Muscle of back (tissue), 11 donors: Measurements from ENCODE around the gene PTPRD. TPM values are rescaled to one million over a fixed set of nuclear protein-coding genes. Genes with fewer than 3 reads are reported as not detected.

Experiments used
- DNase-seq, 3 donors: peaks; one replicate each; pipeline versions ENCODE4 v3.0.0 to v3.0.0-alpha.2; 2013
- polyA plus RNA-seq, 10 donors: library from polyadenylated mRNA; unstranded; fragments of 120-200 nt; gene quantifications; one replicate each; pipeline ENCODE4 v1.2.1, GENCODE V29; 2013; ENCODE audit not compliant: insufficient read length in 10 of 10

The PTPRD gene
- polyA plus RNA-seq, 10 donors: 51.8 to 95.1 (median 75.6) TPM

- no peak for DNase-seq
Observed at GRCh38 chr9:8780386-8780785, 1832.4 kb downstream of the PTPRD start.

GRCh38 chr9:8779478-8779877, 1833.3 kb downstream of the PTPRD start:
- DNase-seq: no peak

GRCh38 chr9:8778356-8778755, 1834.4 kb downstream of the PTPRD start:
- no peak for DNase-seq

GRCh38 chr9:8772302-8772701, 1840.5 kb downstream of the PTPRD start:
- DNase-seq: no peak

GRCh38 chr9:8769153-8769552, 1843.6 kb downstream of the PTPRD start:
- DNase-seq: no peak

- DNase-seq: no peak
Observed at GRCh38 chr9:8766096-8766495, 1846.7 kb downstream of the PTPRD start.

- peak in 2 of 3 donors; percentile 32 to 53 for DNase-seq
Observed at GRCh38 chr9:8764051-8764450, 1848.8 kb downstream of the PTPRD start.

GRCh38 chr9:8762479-8763085, 1850.2 kb downstream of the PTPRD start:
- no peak for DNase-seq

- DNase-seq: no peak
Observed at GRCh38 chr9:8760000-8760767, 1852.6 kb downstream of the PTPRD start.

GRCh38 chr9:8757881-8758280, 1854.9 kb downstream of the PTPRD start:
- DNase-seq: no peak

GRCh38 chr9:8754751-8755150, 1858.1 kb downstream of the PTPRD start:
- no peak for DNase-seq

GRCh38 chr9:8751406-8751930, 1861.3 kb downstream of the PTPRD start:
- peak in 1 of 3 donors; percentile 63 for DNase-seq

- peak; percentile 68 to 80 (median 70) for DNase-seq
Observed at GRCh38 chr9:8750639-8751051, 1862.2 kb downstream of the PTPRD start.

- DNase-seq: no peak
Observed at GRCh38 chr9:8745347-8745746, 1867.5 kb downstream of the PTPRD start.

GRCh38 chr9:8738945-8739344, 1873.9 kb downstream of the PTPRD start:
- no peak for DNase-seq

- DNase-seq: no peak
Observed at GRCh38 chr9:8736805-8737204, 1876.0 kb downstream of the PTPRD start.

GRCh38 chr9:8734760-8735159, 1878.0 kb downstream of the PTPRD start:
- no peak for DNase-seq

- DNase-seq: peak; percentile 52 to 87 (median 63)
Observed at GRCh38 chr9:8733131-8733954, 1879.5 kb downstream of the PTPRD start.

GRCh38 chr9:8732367-8733075, 1880.3 kb downstream of the PTPRD start:
- peak in 1 of 3 donors; percentile 42 for DNase-seq

GRCh38 chr9:8730618-8731017, 1882.2 kb downstream of the PTPRD start:
- DNase-seq: no peak

- no peak for DNase-seq
Observed at GRCh38 chr9:8728910-8729309, 1883.9 kb downstream of the PTPRD start.

GRCh38 chr9:8727191-8727590, 1885.6 kb downstream of the PTPRD start:
- no peak for DNase-seq
